ENCODE results near the gene IRF6.

Gene IRF6

DNA sequence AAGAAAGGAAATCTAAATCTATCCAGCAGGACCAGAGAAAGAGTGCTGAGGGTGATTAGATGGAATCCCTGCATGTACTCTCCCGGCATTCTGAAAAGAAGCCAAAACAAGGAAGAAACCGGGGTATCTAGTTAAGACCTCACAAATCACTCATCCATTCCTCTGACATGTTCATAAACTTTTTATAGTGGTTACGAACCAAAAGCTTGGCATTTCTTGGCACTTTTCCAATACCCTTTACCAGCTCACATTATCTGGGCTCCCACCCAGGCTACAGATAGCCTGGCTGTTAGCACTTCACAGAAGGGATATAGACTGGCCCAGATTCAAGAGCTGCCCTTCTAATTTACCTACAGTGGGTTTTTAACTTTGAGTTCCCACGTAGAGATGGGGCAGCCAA, 19.8 kb downstream of the IRF6 start:
- no peak for DNase-seq

DNA sequence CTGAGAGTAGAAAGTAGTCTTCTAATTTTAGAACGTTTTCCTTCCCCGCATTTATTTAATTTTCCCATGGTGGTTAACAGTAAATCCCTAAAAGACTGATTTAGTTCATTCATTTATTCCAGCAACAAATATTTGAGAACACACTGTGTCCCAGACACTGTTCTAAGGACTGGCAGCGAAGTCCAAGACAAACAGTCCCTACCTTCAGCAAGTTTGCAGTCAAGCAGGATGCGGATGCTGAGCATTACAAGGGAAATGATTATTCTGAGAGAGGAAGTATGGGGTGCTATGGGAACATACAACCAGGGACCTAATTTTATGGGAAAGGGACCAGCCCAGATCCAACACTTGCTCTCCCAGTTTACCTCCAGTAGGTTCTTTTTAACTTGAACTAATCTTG, 20.4 kb downstream of the IRF6 start:
- no peak for DNase-seq

DNA sequence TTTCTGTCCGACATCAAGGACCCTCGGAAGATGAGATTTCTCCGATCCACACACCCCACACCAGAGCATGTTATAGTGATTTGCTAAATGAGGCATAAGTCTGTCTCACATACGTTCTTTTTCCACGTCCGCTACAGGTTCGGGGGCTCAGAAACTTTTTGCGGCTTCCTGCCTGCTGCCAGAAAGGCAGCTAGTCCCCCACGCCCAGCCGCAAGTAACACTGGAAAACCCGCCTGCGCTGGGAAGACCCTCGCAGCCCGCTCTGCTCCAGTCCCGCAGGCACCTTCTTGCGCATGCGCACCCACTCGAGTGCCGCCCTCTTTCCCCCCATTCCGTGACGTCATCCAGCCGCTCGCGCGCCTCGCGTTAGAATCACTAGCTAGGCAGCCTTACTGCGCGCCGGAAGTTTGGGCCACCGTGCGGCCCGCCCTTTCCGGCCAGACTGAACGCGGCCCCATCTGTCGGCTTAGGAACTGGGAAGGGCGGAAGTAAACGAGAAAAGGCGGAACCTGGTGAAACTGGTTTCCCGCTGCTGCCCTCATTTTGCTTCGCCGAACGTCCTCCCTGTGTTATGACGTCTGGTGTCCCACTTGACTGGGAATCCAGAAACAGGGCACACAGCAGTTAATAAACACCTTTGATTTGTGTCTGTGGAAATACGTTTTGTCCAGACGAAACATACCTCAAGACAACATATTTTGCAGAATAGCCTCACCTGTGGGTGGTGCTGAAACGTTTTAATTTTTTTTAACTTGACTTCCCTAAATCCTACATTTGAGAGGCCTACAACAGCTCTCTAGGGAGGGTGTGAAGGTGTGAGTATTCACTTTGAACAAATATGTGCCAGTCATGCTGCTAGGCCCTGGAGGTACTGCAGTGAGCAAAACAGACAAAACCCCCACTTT, 21.4 kb downstream of the IRF6 start, which contains the start of gene C1orf74:
TSS of gene C1orf74 (minus strand) at position 295 of the 905 bp plus-strand sequence. CDS start 925 bp downstream, outside the sequence.
- peak; percentile 99 to 100 for DNase-seq

DNA sequence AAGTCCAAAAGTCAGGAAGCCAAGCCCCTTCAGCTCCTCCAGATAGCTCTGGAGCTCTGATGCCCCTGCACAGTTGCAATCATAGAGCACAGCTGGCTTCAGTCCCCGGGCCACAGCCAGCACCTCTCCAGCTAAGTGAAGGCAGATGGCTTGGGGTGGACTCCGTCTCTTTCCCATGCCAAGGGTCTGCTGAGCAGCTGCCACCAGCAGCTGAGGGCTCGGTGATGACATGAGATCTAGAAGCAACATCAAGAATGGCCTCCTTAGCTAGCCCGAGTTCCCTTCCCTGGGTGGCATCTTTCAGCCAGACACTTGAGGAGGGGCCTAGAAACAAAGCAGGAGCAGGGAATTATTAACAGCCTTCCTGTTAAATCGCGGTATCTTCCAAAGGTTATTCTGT, 22.6 kb downstream of the IRF6 start:
- no peak for DNase-seq

DNA sequence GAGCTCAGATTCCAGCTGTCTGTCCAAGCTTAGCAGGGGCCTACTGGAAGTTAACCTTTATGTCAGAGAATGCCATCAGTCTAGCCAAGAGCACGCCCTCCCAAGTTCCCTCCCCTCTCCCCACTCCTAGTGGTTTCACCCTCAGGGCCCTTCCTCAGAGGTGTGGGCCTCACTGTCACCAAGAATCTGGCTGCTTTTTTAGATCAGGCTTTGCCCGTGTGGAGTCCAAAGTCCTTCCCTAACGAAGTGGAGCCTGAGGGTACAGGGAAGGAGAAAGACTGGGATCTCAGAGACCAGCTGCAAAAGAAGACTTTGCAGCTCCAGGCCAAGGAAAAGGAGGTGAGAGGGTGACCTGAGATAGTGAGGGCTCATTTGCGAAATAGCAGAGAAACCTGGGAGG, 25.7 kb downstream of the IRF6 start:
- DNase-seq: no peak

DNA sequence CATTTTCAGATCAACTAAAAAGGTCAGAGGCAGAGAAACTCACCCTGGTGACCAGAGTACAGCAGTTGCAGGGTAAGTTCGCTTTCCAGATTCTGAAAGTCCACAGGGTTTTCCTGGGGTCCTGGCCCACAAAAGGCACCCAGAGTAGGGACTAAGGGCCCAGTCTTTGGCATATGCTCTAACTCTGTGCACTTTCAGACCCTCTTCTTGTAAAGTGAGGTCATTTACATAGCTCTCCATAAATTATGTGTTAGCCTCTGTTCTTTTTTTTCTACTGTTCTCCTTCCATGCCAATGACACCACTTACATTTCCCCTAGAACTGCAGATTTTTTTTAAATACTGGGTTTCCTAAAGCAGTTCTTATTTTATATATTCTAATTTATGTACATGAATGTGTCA, 27.8 kb downstream of the IRF6 start:
- DNase-seq: no peak

DNA sequence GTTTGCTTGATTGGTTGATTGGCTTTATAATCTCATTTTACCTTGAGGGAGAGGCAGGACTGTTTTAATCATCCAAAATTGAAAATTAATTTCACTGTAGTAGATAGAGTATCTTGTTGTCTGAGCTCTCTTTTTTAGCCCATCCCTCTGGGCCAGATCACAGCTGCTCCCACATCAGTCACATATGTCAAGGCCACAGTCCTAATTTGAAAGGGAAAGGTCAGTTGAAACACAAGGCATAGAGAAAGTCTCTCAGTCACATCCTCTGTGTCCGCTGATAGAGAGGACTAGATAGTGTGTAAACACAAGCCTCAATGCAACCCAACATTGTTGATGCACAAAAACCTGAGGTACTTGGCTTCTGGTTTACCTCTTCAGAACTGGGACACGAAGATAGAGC, 28.4 kb downstream of the IRF6 start:
- DNase-seq: no peak

DNA sequence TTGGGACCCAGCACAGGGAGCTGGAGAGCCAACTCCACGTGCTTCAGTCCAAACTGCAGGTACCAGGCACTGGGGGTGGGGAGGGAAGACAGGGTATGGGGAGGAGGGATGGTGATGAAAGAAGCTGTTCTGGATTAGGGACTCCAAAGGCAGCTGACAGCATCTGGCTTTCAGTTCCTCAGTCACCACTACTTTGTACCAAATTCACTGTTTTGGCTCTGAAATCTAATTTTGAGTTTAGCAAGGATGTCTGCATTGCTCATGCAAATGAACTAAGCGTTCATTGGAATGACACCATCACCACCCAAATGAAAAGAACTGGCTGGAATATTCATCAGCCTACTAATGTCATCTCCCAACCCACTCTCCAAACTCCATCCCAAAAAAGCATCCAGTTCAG, 30.3 kb downstream of the IRF6 start:
- DNase-seq: no peak

DNA sequence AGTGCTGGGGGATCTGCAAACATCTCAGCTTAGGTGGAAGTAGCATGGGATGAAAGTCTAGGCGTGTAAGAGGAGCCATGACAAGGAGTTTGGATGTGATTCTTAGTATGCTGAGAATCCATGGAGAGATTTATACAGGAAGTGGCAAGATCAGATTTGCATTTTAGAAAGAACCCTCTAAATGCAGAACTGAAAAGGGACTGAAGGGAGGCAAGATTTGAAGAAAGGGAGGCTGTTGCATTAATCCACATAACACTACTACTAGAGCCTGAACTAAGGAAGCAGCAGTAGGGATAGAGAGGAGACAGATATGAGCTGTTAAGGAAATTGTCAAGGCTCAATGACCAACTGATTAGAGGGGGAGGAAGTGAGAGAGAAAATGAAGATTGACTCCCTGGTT, 31.4 kb downstream of the IRF6 start:
- no peak for DNase-seq

DNA sequence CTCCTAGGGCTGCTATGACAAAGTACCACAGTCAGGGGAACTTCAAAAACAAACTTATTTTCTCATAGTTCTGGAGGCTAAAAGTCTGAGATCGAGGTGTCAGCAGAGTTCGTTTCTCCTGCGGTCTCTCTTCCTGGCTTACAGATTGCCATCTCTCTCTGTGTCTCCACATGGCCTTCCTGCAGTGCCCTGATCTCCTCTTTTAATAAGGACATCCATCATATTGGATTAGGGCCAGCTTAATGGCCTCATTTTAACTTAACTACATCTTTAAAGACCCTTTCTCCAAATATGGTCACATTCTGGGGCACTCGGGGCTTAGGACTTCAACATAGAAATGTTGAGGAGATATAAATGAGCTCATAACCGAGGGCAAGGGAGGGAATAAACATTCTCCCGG, 33.8 kb downstream of the IRF6 start:
- DNase-seq: no peak

DNA sequence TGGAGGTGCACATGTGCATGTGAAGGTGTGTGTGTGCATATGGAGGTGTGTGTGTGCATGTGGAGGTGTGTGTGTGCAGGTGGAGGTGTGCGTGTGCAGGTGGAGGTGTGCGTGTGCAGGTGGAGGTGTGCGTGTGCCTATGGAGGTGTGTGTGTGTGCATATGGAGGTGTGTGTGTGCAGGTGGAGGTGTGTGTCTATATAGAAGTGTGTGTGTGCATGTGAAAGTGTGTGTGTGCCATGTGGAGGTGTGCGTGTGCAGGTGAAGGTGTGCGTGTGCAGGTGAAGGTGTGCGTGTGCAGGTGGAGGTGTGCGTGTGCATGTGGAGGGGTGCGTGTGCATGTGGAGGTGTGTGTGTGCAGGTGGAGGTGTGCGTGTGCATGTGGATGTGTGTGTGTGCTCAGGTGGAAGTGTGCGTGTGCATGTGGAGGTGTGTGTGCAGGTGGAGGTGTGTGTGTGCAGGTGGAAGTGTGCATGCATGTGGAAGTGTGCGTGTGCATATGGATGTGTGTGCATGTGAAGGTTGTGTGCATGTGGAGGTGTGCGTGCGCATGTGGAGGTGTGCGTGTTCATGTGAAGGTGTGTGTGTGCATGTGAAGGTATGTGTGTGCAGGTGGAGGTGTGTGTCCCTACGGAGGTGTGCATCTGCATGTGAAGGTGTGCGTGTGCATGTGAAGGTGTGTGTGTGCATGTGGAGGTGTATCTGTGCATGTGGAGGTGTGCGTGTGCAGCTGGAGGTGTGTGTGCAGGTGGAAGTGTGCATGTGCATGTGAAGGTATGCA, 35.1 kb downstream of the IRF6 start:
- DNase-seq: no peak

DNA sequence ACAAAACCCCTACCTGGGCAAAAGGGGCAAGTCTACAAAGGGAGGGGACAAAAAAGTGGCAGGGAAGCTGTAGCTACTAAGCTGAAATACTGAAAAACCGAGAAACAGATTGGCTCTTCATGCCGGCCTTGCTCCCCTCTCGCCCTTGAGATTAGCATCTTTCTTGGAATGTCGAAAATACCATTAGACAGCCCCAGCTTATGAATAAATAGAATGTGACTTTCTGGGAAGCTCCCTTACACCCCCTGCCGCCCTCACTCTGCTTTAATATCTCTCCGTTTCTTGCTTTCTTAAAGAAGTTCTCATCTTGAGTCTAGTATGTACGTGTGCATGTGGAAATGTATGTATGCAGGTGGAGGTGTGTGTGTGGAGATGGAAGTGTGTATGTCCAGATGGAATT, 36.0 kb downstream of the IRF6 start:
- no peak for DNase-seq

DNA sequence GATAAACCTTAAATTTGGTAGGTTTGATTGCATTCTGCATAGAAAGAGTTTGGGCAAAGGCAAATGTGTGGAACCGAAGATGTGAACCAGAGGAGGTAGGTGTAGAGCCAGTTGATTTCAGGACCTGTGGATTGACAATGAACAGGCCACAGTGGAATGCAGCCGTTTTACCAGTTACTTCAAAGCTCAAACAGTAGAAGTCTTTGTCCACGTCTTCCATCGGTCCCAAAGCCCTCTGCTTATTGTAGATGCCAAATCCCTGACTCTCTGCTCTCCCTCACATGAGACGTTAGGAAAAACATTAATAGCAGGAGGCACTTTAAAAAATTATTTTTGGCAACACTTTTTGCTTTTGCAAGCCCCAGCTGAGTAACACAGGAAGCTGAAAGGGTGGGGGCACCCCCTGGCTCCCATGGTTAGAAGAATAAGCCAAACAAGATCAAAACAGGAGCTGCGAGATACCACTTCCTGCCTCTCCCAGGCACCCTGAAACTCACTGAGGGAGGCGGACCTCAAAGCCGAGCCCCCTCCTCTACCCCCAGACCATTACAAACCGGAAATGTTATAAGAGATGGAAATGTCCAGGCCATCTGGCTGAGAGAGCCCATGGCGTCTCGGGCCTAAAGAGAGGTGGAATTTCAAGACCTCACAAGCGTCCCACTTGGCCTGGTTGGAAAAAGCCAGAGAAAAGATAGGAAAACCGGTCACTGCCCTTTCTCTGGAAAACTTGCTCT, 36.6 kb downstream of the IRF6 start:
- peak; percentile 77 to 81 for DNase-seq

DNA sequence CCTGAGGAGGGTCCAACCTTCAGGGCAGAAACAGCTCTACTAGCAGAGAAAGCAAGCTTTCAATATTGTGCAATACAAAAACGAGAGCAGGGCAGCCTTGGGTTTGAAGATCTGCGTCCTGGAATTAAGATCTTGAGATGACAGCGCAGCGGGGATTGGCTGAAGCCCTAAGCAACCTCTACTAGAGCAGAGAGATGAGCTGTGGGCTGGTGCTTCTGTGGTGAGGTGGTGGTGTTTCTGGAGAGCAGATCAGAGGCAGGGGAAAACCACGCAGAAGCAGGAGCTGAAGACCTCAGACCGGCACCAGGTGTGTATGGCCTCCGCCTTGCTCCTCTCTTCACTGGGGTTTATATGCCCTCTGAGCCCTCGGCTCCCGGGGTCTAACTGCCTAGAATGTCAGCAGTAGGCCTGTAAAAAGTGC, 37.6 kb downstream of the IRF6 start:
- peak; percentile 81 to 83 for DNase-seq

DNA sequence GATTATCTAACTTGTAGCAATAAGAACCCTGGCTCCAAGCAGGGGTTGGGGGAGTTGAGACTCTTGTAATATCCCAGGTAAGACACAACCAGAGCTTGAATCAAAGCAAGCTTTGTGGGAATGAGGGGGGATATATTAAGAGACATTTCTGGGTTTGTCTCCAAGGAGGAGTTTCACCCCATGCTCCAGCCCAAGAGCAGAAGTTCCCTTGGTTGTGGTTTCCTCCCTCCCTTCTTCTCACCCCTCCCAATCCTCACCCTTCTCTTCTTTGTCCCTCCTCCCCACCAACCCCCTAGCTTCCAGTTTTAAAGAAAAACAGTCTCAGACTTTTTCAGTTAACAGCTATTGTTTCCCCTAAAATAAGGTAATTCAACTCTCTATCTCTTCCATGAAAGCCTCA, 38.2 kb downstream of the IRF6 start:
- DNase-seq: no peak

DNA sequence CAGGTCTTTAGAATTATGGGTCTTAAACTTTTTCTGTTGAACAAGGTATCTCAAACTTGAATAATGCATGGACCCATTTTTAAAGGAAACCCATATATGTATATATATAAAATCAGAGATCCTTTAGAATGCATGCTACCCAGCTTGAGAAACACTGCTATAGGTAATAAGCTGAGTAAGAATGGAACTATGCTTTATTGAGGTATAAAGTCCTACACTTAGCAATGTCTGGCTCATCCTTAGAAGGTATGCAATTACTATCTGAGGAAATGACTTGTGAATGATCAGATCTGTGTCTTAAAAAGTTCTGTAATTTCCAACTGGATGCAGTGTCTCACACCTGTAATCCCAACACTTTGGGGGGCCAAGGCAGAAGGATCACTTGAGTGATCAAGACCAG, 38.8 kb downstream of the IRF6 start:
- DNase-seq: no peak

DNA sequence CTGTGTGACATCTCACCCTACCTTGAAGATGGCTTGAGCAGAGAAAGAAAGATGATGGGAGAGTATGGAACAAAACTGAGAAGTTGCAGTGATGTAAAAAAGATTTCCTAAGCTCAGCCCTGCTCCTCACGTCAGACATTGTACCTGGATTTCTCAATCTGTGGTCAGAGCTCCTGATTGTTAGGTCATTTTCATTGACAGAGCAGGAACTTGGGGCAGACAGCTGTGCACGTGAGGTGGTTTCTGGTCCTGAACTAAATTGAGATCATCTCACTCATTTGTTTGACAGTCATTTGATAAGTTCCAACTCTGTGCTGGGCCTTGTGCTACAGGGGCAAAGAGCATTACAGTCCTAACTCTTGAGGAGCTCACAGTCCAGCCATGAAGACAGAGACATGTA, 39.9 kb downstream of the IRF6 start:
- no peak for DNase-seq

DNA sequence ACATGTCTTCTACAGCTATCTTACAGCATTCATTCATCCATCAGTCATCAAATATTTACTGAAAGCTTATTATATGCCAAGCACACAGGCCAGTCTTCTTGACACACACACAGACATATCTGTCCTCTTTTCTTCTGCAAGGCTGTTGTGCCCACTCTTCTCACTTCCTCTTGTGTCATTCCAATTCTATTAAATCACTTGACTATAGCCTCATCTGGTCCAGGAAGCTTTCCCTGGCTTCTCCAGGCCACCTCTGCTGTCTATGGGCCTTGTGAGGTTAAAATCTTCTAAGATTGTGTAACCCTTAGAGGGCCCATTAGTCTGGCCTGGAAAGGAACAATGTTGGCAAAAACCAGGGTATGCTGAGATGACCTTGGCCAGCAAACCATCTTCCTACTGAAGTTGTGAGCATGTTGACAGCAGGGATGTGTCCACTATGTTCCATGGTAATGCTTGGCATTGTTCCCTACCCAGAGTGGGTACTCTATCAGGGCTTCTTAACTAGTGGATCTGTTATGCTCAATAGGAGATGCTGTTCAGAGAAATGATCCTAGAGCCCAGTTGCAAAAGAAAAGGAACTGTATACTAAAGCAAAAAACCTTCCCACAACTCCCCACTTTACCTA, 44.8 kb downstream of the IRF6 start:
- DNase-seq: no peak

DNA sequence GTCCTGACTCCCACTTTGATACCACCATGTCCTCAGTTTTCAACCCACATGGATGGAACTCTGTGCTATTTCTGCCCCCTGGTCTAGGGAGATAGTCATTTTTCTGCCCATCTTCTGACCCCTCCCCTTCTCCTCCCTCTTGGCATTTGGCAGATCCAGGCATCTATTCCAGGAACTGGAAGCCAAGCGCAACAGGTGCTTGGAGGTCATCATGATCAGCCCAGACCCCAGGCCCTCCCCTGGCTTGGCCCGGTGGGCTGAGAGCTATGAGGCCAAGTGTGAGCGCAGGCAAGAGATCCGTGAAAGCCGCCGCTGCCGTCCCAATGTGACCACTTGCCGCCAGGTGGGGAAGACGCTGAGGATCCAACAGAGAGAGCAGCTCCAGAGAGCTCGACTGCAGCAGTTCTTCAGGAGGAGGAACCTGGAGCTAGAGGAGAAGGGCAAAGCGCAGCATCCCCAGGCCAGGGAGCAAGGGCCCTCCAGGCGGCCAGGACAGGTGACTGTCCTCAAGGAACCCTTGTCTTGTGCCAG, 46.0 kb downstream of the IRF6 start:
- no peak for DNase-seq

DNA sequence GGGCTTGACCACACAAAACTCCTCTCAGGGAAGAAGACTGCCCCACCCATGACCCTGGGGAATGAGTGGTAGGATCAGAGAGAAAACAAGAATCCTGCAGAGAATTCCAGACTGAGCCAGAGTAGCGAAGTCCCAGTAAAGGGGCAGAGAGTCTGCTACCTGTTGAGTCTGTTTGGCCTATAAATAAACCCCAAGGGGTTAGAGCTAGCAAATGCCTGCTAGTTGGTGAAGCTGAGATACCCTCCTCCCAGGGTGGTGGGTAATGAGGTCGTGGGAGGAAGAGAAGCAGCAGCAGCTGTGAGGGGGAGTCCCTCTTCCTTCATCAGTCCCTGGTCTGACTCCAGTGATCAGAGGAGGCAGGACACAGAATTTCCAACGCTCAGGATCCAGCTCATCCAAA, 47.5 kb downstream of the IRF6 start:
- no peak for DNase-seq

DNA sequence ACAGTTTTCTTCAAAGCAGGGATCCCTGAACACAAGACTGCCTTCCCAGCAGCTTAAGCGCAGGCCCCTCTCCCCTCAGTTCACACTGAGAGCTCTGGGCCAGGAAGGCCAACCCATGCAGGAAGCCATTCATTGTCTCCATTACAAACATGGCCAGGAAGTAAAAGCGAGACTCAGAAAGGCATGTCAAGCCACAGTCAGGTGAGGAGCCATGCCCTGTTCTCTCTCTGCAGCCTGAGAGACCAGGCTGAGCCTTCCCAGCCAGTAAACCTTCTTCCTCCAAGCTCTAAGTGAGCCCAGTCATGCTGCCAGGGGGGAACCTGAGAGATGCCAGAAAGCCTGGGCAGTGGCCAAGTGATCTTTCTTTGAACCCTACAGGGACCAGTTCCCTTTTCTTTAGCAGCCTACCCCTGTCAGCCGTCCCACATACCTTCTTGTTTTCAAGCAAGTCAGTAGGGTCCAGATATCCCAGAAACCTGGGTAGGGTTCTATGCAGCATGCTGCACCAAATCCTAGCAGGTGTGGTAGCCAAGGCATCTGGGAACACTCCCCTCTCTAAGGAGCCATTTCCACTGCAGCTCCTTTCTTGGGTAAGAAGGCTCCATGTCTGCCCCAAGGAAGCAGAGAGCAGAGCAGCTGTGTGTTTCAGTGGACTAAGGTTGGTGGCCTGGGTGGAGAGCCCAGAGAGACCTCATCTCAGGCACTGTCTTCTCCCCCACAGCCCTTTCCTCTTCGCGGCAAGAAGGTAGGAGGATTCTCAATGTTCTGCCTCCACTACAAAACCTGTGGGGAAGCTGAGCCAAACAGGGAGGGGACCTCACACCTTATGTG, 49.1 kb downstream of the IRF6 start:
- DNase-seq: peak; percentile 40 to 44

All from stimulated activated CD4-positive, alpha-beta T cell treated with anti-CD3 and anti-CD28 coated beads, Interleukin-2, amount 100 ng/mL, for 24 hours (primary cell).